Posterior cingulate gyrus (tissue), 11 donors: Measurements from ENCODE around the gene RPS6KL1.
"Not testable (repeated sequence)": the region's sequence is repeated elsewhere in the genome, so short reads cannot be mapped to it uniquely, and the experiment has no call there.

Source experiments
- DNase-seq, 10 donors: peaks; one replicate each; pipeline versions ENCODE4 v3.0.0 to v3.0.0-alpha.2; 2020 to 2021; ENCODE audit warnings: mixed read lengths in 3 of 10
- intact Hi-C: fragments of 100-400 bp; cut with DNase I; formaldehyde crosslinking; loops from one replicate; pipeline ENCODE4 v1.15.1; 2023

The RPS6KL1 gene

DNA sequence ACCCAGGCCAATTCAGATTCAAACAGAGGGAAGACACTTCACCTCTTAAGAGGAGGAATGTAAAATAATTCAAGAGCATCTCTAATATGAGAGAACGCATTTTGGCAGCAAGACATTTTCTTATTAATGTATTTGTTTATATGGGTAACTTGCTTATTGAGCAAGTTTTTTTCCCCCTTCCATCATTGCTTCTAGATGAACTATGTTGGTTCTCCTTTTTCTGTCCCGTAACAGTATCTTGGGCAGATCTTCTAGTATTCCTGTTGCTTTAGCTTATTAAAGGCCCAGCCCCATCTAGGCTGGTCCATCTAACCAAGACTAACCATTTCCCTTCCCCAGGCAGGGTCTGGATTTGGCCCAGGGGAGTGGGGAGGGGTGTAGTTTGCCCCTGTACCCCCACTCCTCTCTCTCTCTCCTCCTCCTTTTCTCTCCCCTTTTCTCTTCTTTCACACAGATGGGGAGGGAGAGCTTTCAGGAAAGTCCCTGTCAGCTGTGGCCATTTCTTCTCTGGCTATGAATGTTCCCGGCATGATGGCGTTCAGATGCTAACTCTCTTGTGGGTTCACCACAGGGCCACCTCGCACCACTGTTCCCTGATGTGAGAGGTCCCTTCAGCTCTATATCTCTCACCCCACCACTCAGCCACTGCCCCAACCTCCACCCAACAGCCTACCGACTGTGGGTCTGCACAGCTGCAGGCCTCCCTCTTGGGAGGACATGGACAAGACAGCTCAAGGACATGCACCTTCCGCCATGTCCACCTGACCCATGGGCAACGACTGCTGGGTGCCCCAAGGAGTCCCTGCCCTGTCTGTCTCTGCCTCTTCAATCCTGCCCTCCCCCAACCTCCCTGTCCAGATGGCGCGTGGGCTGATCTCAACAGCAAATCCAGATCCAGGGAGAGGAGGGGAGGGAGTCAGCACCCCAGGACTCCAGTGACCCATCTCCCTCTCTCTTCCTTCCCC is 15.8 kb upstream of the RPS6KL1 start:
- intact Hi-C loops: no loop called here
- DNase-seq: peak in 2 of 10 donors; percentile 51 to 79

- DNase-seq: no peak
- intact Hi-C loops: no loop called here
Observed at GRCh38 chr14:74937171-74937570, 14.1 kb upstream of the RPS6KL1 start.

- intact Hi-C loops: no loop called here
- DNase-seq: peak in 1 of 10 donors; percentile 22
Observed at GRCh38 chr14:74936731-74937130, 13.7 kb upstream of the RPS6KL1 start.

DNA sequence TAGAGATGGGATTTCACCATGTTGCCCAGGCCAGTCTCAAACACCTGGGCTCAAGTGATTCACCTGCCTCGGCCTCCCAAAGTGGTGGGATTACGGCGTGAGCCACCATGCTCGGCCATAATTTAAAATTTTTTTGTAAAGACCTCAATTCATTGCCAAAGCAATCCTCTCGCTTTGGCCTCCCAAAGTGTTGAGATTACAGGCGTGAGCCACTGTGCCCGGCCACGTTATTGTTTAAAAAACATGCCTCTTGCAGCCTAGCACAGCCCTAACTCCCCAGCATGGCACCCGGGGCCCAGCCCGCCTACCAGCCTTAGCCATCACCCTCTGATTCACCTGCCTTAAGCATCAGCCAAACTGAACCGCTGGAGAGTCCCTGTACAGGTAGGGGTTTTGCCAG is 13.1 kb upstream of the RPS6KL1 start:
- DNase-seq: peak in 1 of 10 donors; percentile 70
- intact Hi-C loops: no loop called here

DNA sequence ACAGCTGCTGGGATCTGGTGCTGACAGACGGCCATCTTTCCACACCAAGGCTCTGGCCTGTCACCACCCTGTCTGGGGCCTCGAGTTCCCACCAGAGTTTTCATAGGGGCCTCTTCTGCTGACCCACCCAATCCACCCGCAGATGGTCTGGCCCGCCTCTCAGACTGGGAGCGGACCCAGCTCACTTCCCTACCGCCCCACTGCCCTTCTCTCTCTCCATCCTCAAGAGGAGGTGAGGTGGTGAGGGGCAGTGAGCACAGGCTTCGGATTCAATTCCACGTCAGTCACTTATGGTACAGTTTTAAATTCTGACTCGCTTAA is 12.3 kb upstream of the RPS6KL1 start:
- peak in 2 of 10 donors; percentile 29 to 58 for DNase-seq
- intact Hi-C loops: no loop called here

DNA sequence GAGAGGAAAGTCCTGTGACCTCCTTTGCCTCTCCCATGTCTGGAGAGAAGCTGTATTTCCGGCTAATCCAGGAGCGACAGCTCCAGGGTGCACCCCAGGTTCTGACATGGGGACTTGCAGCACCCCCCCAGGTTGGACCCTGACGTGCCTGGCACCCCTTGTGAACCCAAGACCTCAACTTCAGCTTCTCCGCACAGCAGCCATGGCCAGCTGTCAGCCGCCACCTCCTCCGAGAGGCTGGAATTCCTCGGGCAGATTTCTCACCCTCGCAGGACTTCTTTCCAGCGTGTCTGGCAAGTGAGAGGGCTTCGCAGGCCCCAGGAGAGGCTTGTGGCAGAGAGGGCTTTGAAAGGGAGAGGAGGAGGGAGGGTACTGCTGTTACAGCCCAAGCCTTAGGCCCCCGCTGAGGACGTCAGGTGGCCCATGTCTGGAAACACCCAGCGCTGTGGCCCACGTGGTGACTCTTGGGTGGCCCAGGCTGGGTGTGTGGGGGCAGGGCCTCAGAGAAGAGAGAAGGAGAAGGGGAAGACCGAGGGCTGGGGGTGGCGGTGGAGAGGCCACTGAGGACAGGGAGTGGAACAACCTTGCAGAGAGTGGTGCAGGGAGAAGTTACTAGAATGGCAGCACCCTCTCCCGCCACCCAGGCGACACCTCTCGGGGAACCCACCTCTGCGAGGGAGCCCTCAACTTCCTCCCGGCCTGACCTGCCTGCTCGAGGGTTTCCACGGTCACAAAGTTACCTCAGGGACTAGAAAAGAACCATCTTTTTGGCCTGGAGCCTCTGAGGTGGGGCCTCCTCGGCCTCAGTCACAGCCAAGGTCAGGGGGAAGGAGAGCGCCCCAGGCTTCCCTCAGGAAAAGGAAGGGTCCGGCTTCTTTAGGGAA is 11.7 kb upstream of the RPS6KL1 start:
- peak in 3 of 10 donors; percentile 62 to 71 (median 64) for DNase-seq
- intact Hi-C loops: no loop called here

GRCh38 chr14:74934041-74934440 is 11.0 kb upstream of the RPS6KL1 start:
- intact Hi-C loops: no loop called here
- DNase-seq: no peak

DNA sequence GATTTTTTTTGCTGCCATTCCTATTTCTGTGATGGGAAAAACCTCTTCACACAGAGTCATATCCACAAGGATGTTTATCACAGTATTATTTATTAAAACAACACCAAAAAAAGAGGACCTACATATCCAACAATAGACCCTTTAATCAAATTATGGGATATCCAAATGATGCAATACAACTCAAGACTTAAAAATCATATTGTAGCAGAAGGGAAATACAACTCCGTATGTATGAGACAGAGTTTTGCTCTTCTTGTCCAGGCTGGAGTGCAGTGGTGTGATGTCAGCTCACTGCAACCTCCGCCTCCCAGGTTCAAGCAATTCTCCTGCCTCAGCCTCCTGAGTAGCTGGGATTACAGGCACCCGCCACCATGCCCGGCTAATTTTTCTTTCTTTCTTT is 9.9 kb upstream of the RPS6KL1 start:
- DNase-seq, intact Hi-C loops: not testable (repeated sequence)

- intact Hi-C loops: no loop called here
- DNase-seq: no peak
Observed at GRCh38 chr14:74932401-74932901, 9.4 kb upstream of the RPS6KL1 start.

DNA sequence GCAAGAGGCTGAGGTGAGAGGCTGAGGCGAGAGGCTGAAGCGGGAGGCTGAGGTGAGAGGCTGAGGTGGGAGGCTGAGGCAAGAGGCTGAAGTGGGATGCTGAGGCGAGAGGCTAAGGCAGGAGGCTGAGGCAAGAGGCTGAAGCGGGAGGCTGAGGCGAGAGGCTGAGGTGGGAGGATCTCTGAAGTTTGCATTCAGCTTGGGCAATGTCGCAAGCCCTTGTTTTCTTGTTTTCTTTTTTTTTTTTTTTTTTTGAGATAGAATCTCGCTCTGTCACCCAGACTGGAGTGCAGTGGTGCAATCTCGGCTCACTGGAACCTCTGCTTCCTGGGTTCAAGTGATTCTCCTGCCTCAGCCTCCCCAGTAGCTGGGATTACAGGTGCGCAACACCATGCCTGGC is 8.7 kb upstream of the RPS6KL1 start:
- DNase-seq, intact Hi-C loops: not testable (repeated sequence)

DNA sequence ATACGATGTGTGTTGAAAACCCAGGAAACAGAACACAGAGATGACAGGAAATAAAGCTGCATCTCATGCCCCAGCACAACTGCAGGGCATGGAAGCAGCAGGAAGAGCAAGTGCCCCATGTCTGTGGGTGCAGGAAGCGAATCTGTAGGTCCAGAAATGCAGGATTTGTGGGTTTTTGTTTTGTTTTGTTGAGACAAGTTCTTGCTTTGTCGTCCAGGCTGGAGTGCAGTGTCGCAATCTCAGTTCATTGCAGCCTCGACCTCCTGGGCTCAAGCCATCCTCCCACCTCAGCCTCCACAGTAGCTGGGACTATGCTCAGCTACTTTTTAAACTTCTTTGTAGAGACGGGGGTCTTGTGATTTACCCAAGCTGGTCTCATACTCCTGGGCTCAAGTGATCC is 6.2 kb upstream of the RPS6KL1 start:
- DNase-seq: peak in 1 of 10 donors; percentile 62
- intact Hi-C loops: no loop called here

DNA sequence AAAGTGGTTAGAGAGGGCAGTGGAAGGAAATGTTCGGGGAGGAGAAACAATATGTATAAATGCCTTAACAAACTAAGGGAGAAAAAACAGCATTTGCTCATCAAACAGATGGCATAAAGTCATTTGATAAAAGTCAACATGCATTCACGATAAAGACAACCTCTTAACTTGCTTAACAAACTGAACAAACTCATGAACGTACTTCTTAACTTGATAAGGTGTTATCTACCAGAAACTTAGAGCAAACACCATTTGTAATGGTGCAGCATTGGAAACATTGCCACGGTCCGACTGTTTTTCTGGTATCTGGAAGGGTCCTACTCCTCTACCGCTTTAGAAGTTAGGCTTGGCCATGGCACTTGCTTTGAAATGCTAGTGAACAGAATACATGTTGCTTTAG is 4.2 kb upstream of the RPS6KL1 start:
- DNase-seq: no peak
- intact Hi-C loops: no loop called here

- peak in 2 of 10 donors; percentile 24 to 82 for DNase-seq
- intact Hi-C loops: no loop called here
Observed at GRCh38 chr14:74924061-74924460, 1.0 kb upstream of the RPS6KL1 start.

- intact Hi-C loops: no loop called here
- peak in 2 of 10 donors; percentile 64 to 67 for DNase-seq
Observed at GRCh38 chr14:74921987-74922751, 891 bp downstream of the RPS6KL1 start.

GRCh38 chr14:74921053-74921620 is 1.9 kb downstream of the RPS6KL1 start:
- DNase-seq: peak in 2 of 10 donors; percentile 73 to 74
- intact Hi-C loops: no loop called here

- DNase-seq: peak in 2 of 10 donors; percentile 50 to 55
- intact Hi-C loops: no loop called here
Observed at GRCh38 chr14:74920281-74920680, 2.8 kb downstream of the RPS6KL1 start.

DNA sequence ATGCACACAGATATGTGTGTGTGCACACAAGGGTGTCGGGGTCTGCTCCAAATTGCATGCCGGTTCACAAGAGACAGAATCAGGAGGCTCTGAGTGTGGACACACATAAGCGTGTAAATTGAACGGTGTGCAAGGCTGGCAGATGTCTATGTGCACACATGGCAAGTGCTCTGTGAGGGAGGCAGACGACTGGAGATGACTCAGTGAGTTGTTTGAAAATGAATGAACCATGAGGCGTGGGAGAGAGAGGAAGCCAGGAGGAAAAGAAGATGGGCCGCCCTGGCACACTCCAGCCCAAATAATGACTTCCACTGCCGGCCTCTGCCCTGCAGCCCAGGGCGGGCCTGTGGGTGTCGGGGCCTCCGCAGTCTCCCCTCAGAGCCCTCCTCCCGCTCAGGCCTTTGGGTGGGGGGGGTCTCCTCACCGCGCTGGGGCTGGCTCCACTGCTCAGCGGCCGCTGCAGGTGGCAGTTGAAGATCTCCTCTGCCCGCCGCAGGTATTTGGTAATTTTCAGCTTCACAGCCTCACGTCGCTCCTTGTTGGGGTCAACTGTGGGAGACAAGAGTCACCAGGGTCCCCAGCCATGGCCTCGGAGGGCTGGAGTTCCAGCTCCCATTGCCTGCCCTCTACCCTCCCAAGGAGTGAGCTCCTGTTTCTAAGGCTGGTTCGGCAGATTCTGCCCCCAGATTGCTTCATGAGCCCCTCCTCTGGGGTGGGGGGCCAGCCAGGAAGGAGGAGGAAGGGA is 3.5 kb downstream of the RPS6KL1 start:
- intact Hi-C loops: no loop called here
- peak in 2 of 10 donors; percentile 70 to 77 for DNase-seq

GRCh38 chr14:74918380-74918779 is 4.7 kb downstream of the RPS6KL1 start:
- intact Hi-C loops: no loop called here
- peak in 2 of 10 donors; percentile 64 to 84 for DNase-seq

DNA sequence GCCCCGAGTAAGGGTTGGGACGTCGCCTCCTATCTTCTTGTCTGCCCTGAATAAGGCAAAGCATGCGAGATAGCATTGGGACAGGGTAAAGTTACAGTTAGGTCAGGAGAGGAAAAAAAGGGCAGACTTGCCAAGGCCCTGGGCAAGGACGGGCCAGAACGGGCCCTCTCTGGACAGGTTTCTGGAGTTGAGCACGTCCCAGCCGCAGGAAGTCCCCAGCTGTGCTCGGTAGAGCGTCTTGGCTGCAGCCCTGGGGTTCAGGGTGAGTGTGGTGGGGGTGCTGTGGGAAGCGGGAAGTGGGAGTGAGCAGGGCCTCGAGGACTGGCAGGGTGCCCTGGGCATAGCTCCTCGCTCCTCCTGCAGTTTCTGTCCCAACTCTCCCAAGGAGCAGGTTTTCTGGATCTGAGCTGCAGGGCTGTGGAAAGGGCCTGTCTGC is 5.4 kb downstream of the RPS6KL1 start:
- intact Hi-C loops: no loop called here
- DNase-seq: peak in 3 of 10 donors; percentile 42 to 87 (median 60)
